ENCODE results near the gene BUB1B. TPM values are rescaled to one million over a fixed set of nuclear protein-coding genes. Genes with fewer than 3 reads are reported as not detected.

Gene BUB1B
- total RNA-seq, 4 donors from 2014 or later = 1.4 to 15.3 (median 8.6) TPM

DNA sequence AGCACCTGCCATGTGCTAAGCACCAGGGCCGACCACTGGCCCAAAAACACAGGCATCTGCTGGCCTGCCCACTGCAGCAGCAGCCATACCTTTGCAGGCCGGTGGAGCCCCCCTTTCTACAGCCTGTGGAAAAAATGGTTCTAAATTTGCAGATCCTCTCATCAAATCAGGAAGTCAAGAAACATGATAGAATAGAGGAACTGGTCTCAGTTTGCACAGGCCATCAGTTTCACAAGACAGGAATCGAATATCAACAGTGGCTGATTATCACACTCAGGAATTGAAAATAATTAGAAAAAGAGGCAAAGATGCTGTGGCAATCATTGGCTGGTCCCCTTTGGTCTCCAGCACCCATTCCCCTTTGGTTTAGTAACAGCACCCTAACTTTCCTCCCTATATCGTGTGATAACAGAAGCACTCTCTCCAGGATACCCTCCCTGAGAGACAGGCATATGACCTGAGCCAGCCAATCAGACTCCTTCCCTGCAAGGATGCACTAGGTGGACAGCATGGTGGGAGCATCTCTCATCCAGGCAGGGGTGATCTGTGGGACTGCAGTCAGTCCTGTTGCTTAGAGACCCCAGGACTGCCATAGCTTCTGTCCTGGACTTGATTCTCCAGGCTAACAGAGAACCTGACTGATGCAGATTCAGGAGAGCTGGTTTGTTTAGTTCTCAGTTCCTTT is 74.5 kb downstream of the BUB1B start:
- WGBS, 2 donors (ENCODE audit: low coverage in 1 of 2) = 77 to 94% methylated on average over 2 to 4 of the region's 4 CpGs
- in situ Hi-C loops (cut with MboI; ENCODE audit: low pct_ligation_motif_present in 1 of 4, low pct_unique_long_range_greater_than_20kb in 1 of 4, low sequenced_read_pairs in 3 of 4) (no loop called here), intact Hi-C loops (cut with DNase I; ENCODE audit: low total_unique reads) (no loop called here)
- DNase-seq = no peak
- Histone ChIP-seq H3K27ac (no peak overlapping the region), H3K4me3 (no peak overlapping the region), H3K27me3 (peaks cover 22% of the 10 kb centered on the region), H3K4me1 (peaks cover 0 to 20% (median 5%) of the 10 kb centered on the region in 4 donors), H3K9me3 (no peaks in the 10 kb centered on the region), H3K36me3 (no peaks in the 10 kb centered on the region)
- TF ChIP-seq POLR2AphosphoS5 (IDR thresholded peaks at IDR 0.05) = no peak
- TF ChIP-seq POLR2A (IDR thresholded peaks at IDR 0.05) = no peak
- no peak for TF ChIP-seq EP300 (IDR thresholded peaks at IDR 0.05; ENCODE audit: low read depth)
- TF ChIP-seq, protein P1, sequence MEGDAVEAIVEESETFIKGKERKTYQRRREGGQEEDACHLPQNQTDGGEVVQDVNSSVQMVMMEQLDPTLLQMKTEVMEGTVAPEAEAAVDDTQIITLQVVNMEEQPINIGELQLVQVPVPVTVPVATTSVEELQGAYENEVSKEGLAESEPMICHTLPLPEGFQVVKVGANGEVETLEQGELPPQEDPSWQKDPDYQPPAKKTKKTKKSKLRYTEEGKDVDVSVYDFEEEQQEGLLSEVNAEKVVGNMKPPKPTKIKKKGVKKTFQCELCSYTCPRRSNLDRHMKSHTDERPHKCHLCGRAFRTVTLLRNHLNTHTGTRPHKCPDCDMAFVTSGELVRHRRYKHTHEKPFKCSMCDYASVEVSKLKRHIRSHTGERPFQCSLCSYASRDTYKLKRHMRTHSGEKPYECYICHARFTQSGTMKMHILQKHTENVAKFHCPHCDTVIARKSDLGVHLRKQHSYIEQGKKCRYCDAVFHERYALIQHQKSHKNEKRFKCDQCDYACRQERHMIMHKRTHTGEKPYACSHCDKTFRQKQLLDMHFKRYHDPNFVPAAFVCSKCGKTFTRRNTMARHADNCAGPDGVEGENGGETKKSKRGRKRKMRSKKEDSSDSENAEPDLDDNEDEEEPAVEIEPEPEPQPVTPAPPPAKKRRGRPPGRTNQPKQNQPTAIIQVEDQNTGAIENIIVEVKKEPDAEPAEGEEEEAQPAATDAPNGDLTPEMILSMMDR (IDR thresholded peaks at IDR 0.05) = no peak

DNA sequence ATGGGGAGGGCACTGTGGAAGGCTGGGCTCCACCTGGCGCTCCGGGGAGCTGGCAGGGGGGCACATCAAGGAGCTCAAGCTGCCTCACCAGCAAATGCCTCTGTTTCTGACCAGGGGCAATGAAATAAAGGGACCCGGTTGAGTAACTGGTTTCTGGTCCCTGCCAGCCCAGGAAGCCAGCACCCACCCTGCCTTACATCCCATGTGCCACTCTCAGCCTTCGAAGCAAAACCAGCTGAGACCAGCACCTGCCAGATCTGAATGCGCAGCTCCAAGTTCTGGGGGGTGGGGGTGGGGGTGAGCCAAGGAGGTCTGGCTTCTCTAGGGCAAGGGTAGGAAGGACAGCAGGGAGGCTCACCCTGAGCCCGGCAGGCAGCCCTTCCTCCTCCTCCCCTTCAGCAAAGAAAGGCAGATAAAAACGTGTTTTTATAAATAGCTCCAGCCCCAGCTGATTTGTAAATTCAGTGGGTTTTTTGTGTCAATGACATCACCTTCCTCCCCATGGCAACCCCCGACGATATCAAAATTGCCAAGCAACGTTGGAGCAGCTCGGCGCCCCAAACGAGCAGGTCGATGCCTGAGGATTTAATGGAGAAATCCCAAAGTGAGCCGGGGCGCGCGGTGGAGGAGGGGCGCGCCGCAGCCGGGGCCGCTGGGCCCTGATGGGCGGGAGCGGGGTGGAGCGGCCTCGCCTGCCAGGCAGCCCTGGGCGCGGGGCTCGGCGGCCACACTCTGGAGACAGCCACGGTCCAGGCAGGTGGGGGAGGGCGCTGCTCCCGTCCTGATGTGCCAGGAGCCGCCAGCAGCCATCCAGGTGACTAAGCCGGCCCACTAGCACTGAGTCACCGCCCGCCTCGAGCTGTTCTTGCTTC is 77.9 kb downstream of the BUB1B start, which contains the start of gene PAK6:
Gene PAK6, plus strand, starts transcription at position 532 of the 872 bp plus-strand sequence. CDS start 25,723 bp downstream, outside the sequence.
- DNase-seq = peak; percentile 46
- H3K9me3 ChIP-seq = no peaks in the 10 kb centered on the region
- TF ChIP-seq POLR2A (IDR thresholded peaks at IDR 0.05) (no peak), EP300 (IDR thresholded peaks at IDR 0.05; ENCODE audit: low read depth) (no peak), POLR2AphosphoS5 (IDR thresholded peaks at IDR 0.05) (no peak)
- TF ChIP-seq, protein P1 (IDR thresholded peaks at IDR 0.05) = no peak
- in situ Hi-C loops (cut with MboI; ENCODE audit: low pct_ligation_motif_present in 1 of 4, low pct_unique_long_range_greater_than_20kb in 1 of 4, low sequenced_read_pairs in 3 of 4) = no loop called here
- peaks cover 0 to 14% (median 5%) of the 10 kb centered on the region in 4 donors for H3K4me1 ChIP-seq
- no peaks in the 10 kb centered on the region for H3K36me3 ChIP-seq
- H3K4me3 ChIP-seq = peak within 1 kb of the TSS in 2 of 4 donors; percentile 26 to 34
- intact Hi-C loops (cut with DNase I; ENCODE audit: low total_unique reads) = no loop called here
- H3K27me3 ChIP-seq = peaks cover 24% of the 10 kb centered on the region
- H3K27ac ChIP-seq = no peak within 1 kb of the TSS
- 13% methylated on average over 8 to 24 of the region's 39 CpGs for WGBS, 2 donors (ENCODE audit: low coverage in 1 of 2)

DNA sequence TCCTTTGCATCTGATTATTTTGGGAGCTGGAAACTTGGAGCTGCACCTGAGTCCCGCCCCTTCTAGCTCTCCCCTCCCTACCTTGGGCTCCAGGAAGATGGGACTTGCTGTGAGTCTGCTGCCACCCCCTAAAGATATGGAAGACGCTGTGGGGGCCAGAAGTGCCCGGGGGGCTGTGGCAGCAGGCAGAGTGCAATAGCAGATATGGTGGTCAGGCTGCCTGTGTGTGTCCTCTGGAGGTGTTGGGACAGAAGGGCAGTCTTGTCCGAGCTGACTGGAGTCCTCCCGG is 78.5 kb downstream of the BUB1B start:
- H3K9me3 ChIP-seq = no peaks in the 10 kb centered on the region
- intact Hi-C loops (cut with DNase I; ENCODE audit: low total_unique reads) = no loop called here
- no peak for TF ChIP-seq EP300 (IDR thresholded peaks at IDR 0.05; ENCODE audit: low read depth)
- no peak for TF ChIP-seq POLR2AphosphoS5 (IDR thresholded peaks at IDR 0.05)
- TF ChIP-seq, protein P1 (IDR thresholded peaks at IDR 0.05) = no peak
- no peak for TF ChIP-seq POLR2A (IDR thresholded peaks at IDR 0.05)
- peaks cover 0 to 14% (median 5%) of the 10 kb centered on the region in 4 donors for H3K4me1 ChIP-seq
- H3K27me3 ChIP-seq = peaks cover 25% of the 10 kb centered on the region
- H3K36me3 ChIP-seq = no peaks in the 10 kb centered on the region
- no peak overlapping the region for H3K27ac ChIP-seq
- in situ Hi-C loops (cut with MboI; ENCODE audit: low pct_ligation_motif_present in 1 of 4, low pct_unique_long_range_greater_than_20kb in 1 of 4, low sequenced_read_pairs in 3 of 4) = no loop called here
- no peak for DNase-seq
- WGBS, 2 donors (ENCODE audit: low coverage in 1 of 2) = 49% methylated on average over 5 of the region's 5 CpGs; no CpG with 5 or more reads in 1 of the 2 donors
- H3K4me3 ChIP-seq = peak overlapping the region in 2 of 4 donors; percentile 26 to 34

Data from transverse colon (tissue), 4 donors.